ENCODE data around the gene RNF187.
A peak's percentile ranks its signal among the peaks of the same experiment; 100 is the strongest.

Gene RNF187

DNA sequence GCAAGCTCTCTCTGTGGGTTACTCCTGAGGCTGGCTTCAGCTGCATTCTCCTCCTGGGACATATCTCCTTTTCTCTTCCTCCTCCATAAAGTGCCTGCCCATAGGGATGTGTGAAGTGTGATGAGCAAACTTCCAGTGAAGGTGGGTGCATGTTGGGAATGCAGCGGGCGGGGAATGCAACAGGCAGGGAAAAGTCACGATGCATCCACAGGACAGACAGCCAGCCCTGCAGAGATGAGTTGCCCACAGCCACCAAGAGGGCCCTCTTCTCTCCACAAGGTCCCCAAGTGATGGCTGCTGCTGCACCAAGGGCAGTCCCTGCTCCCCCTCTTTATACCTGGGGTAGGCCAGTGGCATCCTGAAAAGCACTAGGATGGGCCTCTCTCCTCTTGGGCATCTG is 33.6 kb upstream of the RNF187 start:
- DNase-seq (ENCODE audit: low read depth): no peak
- no peak overlapping the region for H3K4me3 ChIP-seq (ENCODE audit: low read depth, low read length)
- TF ChIP-seq CTCF (IDR thresholded peaks at IDR 0.05; ENCODE audit: low read depth, low read length, missing control alignments): no peak
- in situ Hi-C loops (cut with HindIII; ENCODE audit: low sequenced_read_pairs): no loop called here

DNA sequence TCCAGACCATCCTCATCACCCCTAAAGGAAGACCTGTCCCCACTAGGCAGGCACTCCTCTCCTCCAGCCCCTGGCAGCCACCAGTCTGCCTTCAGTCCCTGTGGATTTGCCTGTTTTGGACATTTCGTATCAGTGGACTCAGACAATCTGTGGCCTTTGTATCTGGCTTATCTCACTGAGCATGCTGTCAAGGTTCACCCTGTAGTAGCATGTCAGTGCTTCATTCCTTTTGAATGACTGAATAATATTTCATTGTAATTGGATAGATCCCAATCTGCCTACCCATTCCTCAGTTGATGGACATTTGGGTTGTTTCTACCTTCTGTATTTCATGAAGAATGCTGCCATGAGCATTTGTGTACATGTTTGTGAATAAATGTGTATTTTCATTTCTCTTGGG is 32.9 kb upstream of the RNF187 start:
- TF ChIP-seq CTCF (IDR thresholded peaks at IDR 0.05; ENCODE audit: low read depth, low read length, missing control alignments): no peak
- in situ Hi-C loops (cut with HindIII; ENCODE audit: low sequenced_read_pairs): no loop called here
- no peak for DNase-seq (ENCODE audit: low read depth)
- H3K4me3 ChIP-seq (ENCODE audit: low read depth, low read length): no peak overlapping the region

- DNase-seq (ENCODE audit: low read depth): no peak
- in situ Hi-C loops (cut with HindIII; ENCODE audit: low sequenced_read_pairs): no loop called here
Observed at GRCh38 chr1:228455715-228456114, 31.5 kb upstream of the RNF187 start.

DNA sequence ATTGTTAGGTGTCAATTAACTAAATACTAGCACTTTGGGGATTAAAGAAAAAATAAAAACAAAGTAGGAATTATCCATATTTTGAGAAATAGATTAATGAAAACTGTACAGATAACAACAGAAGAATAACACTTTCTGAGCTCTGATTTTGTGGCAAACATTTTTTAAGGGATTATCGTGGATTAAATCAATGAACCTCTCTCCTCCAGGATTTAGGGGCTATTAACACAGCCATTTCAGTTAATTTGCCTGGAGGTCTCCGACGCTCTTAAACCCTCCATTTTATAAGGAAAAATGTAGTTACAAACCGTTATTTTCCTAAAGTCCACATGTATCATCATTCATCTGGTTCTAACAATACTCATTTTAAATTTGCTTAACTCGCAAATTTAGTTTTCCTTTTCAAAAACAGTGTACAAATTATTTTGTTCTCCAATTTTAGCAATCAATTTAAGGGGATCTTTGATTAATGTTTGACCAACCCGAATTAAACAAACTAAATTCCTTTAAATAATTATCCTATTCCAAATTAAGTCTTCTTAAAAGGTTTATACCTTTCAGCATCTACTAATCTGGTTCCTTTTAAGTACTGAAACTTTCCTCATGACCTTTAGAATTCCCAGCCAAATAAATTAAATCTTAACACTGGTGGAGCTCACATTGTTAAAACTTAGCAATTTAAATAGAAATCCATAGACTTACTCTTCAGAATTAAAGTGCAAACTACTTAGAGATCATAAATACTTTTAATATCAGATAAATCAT is 30.7 kb upstream of the RNF187 start:
- in situ Hi-C loops (cut with HindIII; ENCODE audit: low sequenced_read_pairs): no loop called here
- no peak for DNase-seq (ENCODE audit: low read depth)
- H3K4me3 ChIP-seq (ENCODE audit: low read depth, low read length): peak overlapping the region; percentile 75
- no peak for TF ChIP-seq CTCF (IDR thresholded peaks at IDR 0.05; ENCODE audit: low read depth, low read length, missing control alignments)

More at GRCh38 chr1:228455715-228456114, 31.5 kb upstream of the RNF187 start:
- TF ChIP-seq CTCF (IDR thresholded peaks at IDR 0.05; ENCODE audit: low read depth, low read length, missing control alignments): peak; percentile 31
- H3K4me3 ChIP-seq (ENCODE audit: low read depth, low read length): no peak overlapping the region

- no peak for DNase-seq (ENCODE audit: low read depth)
- in situ Hi-C loops (cut with HindIII; ENCODE audit: low sequenced_read_pairs): no loop called here
- peak overlapping the region; percentile 75 for H3K4me3 ChIP-seq (ENCODE audit: low read depth, low read length)
- TF ChIP-seq CTCF (IDR thresholded peaks at IDR 0.05; ENCODE audit: low read depth, low read length, missing control alignments): no peak
Observed at GRCh38 chr1:228457017-228457395, 30.2 kb upstream of the RNF187 start.

DNA sequence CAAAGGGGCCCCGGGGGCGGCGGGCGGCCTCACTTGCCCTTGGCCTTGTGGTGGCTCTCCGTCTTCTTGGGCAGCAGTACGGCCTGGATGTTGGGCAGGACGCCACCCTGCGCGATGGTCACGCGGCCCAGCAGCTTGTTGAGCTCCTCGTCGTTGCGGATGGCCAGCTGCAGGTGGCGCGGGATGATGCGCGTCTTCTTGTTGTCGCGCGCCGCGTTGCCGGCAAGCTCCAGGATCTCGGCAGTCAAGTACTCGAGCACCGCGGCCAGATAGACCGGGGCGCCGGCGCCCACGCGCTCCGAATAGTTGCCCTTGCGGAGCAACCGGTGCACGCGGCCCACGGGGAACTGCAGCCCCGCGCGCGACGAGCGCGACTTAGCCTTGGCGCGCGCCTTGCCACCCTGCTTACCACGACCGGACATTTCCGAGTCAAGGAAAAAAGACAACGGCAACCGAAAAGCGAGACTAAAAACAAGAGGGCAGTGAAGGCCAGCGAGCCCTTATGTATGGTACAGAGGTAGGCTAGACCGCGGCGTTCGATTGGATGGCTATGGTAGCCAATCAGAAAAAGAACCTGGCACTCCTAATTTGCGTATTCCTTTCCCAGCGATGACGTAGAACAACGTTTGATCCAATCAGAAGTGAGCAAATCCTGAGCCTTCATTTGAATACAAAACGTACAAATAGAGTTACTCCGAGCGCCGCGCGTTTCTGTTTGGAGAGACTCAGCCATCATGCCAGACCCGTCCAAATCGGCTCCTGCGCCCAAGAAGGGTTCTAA is 29.6 kb upstream of the RNF187 start:
- peak; percentile 21 for TF ChIP-seq CTCF (IDR thresholded peaks at IDR 0.05; ENCODE audit: low read depth, low read length, missing control alignments)
- peak; percentile 99 for DNase-seq (ENCODE audit: low read depth)
- in situ Hi-C loops (cut with HindIII; ENCODE audit: low sequenced_read_pairs): no loop called here
- H3K4me3 ChIP-seq (ENCODE audit: low read depth, low read length): peak overlapping the region; percentile 75
